ENCODE measurements around the gene MTLN.
"Not testable (repeated sequence)": the region's sequence is repeated elsewhere in the genome, so short reads cannot be mapped to it uniquely, and the experiment has no call there.

MTLN gene

GRCh38 chr2:110229886-110230285, 17.5 kb upstream of the MTLN start:
- POLR2A ChIA-PET; H3K4me3 ChIP-seq (ENCODE audit: control insufficient read depth in 1 of 7, extremely low read depth in 1 of 7, insufficient read depth in 4 of 7, low read depth in 2 of 7, low read length in 6 of 7); H3K36me3 ChIP-seq (ENCODE audit: control insufficient read depth in 4 of 4, insufficient read depth in 4 of 4, low read length in 3 of 4); H3K4me1 ChIP-seq (ENCODE audit: control extremely low read depth in 1 of 4, control insufficient read depth in 4 of 4, insufficient read depth in 4 of 4, low read length in 3 of 4); DNase-seq; H3K27ac ChIP-seq (ENCODE audit: insufficient read depth in 1 of 2, low read depth in 1 of 2, low read length in 2 of 2, poor library complexity in 1 of 2, severe bottlenecking in 2 of 2); H3K9me3 ChIP-seq (ENCODE audit: control extremely low read depth in 1 of 5, control insufficient read depth in 4 of 5, insufficient read depth in 2 of 5, low read depth in 1 of 5, low read length in 4 of 5); CTCF ChIA-PET; H3K27me3 ChIP-seq (replicated peaks in 2 of 5; ENCODE audit: control insufficient read depth in 4 of 5, insufficient read depth in 5 of 5, low read length in 4 of 5): not testable (repeated sequence)
- no CpG with 5 or more reads among the region's 1 CpG for WGBS (ENCODE audit: insufficient coverage)

DNA sequence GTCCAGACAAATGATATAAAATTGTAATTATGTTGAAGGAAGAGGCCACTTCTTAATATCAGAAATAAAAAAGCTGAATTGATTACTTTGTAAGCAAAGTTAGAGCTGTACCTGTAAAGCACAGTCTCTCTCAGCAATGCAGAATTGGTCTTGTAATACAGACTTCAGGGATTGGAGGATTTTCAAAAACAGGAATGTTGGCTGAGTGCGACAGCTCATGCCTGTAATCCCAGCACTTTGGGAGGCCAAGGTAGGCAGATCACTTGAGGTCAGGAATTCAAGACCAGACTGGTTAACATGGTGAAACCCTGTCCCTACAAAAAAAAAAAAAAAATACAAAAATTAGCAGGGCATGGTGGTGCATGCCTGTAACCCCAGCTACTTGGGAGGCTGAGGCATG, 10.3 kb upstream of the MTLN start:
- CTCF ChIA-PET, result interaction anchor here (1.3 kb wide), 1 partner anchor 8 kb away, joined by 3 read pairs; no protein-coding TSS in a partner anchor
- H3K36me3 ChIP-seq (ENCODE audit: control insufficient read depth in 4 of 4, insufficient read depth in 4 of 4, low read length in 3 of 4); H3K4me3 ChIP-seq (ENCODE audit: control insufficient read depth in 1 of 7, extremely low read depth in 1 of 7, insufficient read depth in 4 of 7, low read depth in 2 of 7, low read length in 6 of 7); DNase-seq; H3K4me1 ChIP-seq (ENCODE audit: control extremely low read depth in 1 of 4, control insufficient read depth in 4 of 4, insufficient read depth in 4 of 4, low read length in 3 of 4); POLR2A ChIA-PET; H3K9me3 ChIP-seq (ENCODE audit: control extremely low read depth in 1 of 5, control insufficient read depth in 4 of 5, insufficient read depth in 2 of 5, low read depth in 1 of 5, low read length in 4 of 5); H3K27ac ChIP-seq (ENCODE audit: insufficient read depth in 1 of 2, low read depth in 1 of 2, low read length in 2 of 2, poor library complexity in 1 of 2, severe bottlenecking in 2 of 2): not testable (repeated sequence)
- 86% methylated on average over 1 of the region's 1 CpG for WGBS (ENCODE audit: insufficient coverage)
- H3K27me3 ChIP-seq (replicated peaks in 2 of 5; ENCODE audit: control insufficient read depth in 4 of 5, insufficient read depth in 5 of 5, low read length in 4 of 5), result peaks cover 2 to 16% (median 8%) of the 10 kb centered on the region in 5 experiments

GRCh38 chr2:110221938-110222337, 9.6 kb upstream of the MTLN start:
- DNase-seq, result no peak
- CTCF ChIA-PET, result no interaction called here
- Histone ChIP-seq H3K36me3 (ENCODE audit: control insufficient read depth in 4 of 4, insufficient read depth in 4 of 4, low read length in 3 of 4) (no peaks in the 10 kb centered on the region), H3K9me3 (ENCODE audit: control extremely low read depth in 1 of 5, control insufficient read depth in 4 of 5, insufficient read depth in 2 of 5, low read depth in 1 of 5, low read length in 4 of 5) (peaks cover 0 to 2% (median 0%) of the 10 kb centered on the region in 5 experiments), H3K27me3 (replicated peaks in 2 of 5; ENCODE audit: control insufficient read depth in 4 of 5, insufficient read depth in 5 of 5, low read length in 4 of 5) (peaks cover 2 to 18% (median 11%) of the 10 kb centered on the region in 5 experiments), H3K4me3 (ENCODE audit: control insufficient read depth in 1 of 7, extremely low read depth in 1 of 7, insufficient read depth in 4 of 7, low read depth in 2 of 7, low read length in 6 of 7) (no peak overlapping the region), H3K4me1 (ENCODE audit: control extremely low read depth in 1 of 4, control insufficient read depth in 4 of 4, insufficient read depth in 4 of 4, low read length in 3 of 4) (no peaks in the 10 kb centered on the region), H3K27ac (ENCODE audit: insufficient read depth in 1 of 2, low read depth in 1 of 2, low read length in 2 of 2, poor library complexity in 1 of 2, severe bottlenecking in 2 of 2) (no peak overlapping the region)
- WGBS (ENCODE audit: insufficient coverage), result 94% methylated on average over 4 of the region's 4 CpGs
- POLR2A ChIA-PET, result no interaction called here

DNA sequence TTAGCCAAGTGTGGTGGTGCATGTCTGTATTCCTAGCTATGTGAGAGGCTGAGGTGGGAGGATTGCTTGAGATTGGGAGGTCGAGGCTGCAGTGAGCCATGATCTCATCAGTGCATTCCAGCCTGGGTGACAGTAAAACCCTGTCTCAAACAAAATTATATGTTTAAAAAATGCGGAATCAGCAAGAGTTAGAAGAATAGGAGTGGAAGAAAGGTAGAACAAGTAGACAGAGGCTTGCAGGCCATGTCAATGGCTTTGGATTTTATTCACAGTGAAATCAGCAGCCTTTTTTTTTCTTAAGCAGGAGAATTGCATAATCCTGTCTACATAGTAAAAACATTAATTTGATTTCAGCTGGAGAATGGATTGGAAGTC, 7.8 kb upstream of the MTLN start:
- no peak for DNase-seq
- 100% methylated on average over 1 of the region's 2 CpGs for WGBS (ENCODE audit: insufficient coverage)
- CTCF ChIA-PET, result no interaction called here
- H3K27me3 ChIP-seq (replicated peaks in 2 of 5; ENCODE audit: control insufficient read depth in 4 of 5, insufficient read depth in 5 of 5, low read length in 4 of 5), result peaks cover 2 to 22% (median 14%) of the 10 kb centered on the region in 5 experiments
- peaks cover 0 to 7% (median 2%) of the 10 kb centered on the region in 5 experiments for H3K9me3 ChIP-seq (ENCODE audit: control extremely low read depth in 1 of 5, control insufficient read depth in 4 of 5, insufficient read depth in 2 of 5, low read depth in 1 of 5, low read length in 4 of 5)
- H3K27ac ChIP-seq (ENCODE audit: insufficient read depth in 1 of 2, low read depth in 1 of 2, low read length in 2 of 2, poor library complexity in 1 of 2, severe bottlenecking in 2 of 2), result no peak overlapping the region
- no peaks in the 10 kb centered on the region for H3K36me3 ChIP-seq (ENCODE audit: control insufficient read depth in 4 of 4, insufficient read depth in 4 of 4, low read length in 3 of 4)
- no peak overlapping the region for H3K4me3 ChIP-seq (ENCODE audit: control insufficient read depth in 1 of 7, extremely low read depth in 1 of 7, insufficient read depth in 4 of 7, low read depth in 2 of 7, low read length in 6 of 7)
- no peaks in the 10 kb centered on the region for H3K4me1 ChIP-seq (ENCODE audit: control extremely low read depth in 1 of 4, control insufficient read depth in 4 of 4, insufficient read depth in 4 of 4, low read length in 3 of 4)
- POLR2A ChIA-PET, result interaction anchor here (0.7 kb wide), 1 partner anchor 921 kb away, joined by 3 read pairs; no protein-coding TSS in a partner anchor

GRCh38 chr2:110219496-110220189, 7.3 kb upstream of the MTLN start:
- ChIA-PET CTCF (no interaction called here), POLR2A (interaction anchor here (0.7 kb wide), 1 partner anchor 921 kb away, joined by 3 read pairs; no protein-coding TSS in a partner anchor)
- 78% methylated on average over 1 of the region's 1 CpG for WGBS (ENCODE audit: insufficient coverage)
- Histone ChIP-seq H3K27ac (ENCODE audit: insufficient read depth in 1 of 2, low read depth in 1 of 2, low read length in 2 of 2, poor library complexity in 1 of 2, severe bottlenecking in 2 of 2) (no peak overlapping the region), H3K9me3 (ENCODE audit: control extremely low read depth in 1 of 5, control insufficient read depth in 4 of 5, insufficient read depth in 2 of 5, low read depth in 1 of 5, low read length in 4 of 5) (peaks cover 0 to 7% (median 2%) of the 10 kb centered on the region in 5 experiments), H3K36me3 (ENCODE audit: control insufficient read depth in 4 of 4, insufficient read depth in 4 of 4, low read length in 3 of 4) (no peaks in the 10 kb centered on the region), H3K4me1 (ENCODE audit: control extremely low read depth in 1 of 4, control insufficient read depth in 4 of 4, insufficient read depth in 4 of 4, low read length in 3 of 4) (no peaks in the 10 kb centered on the region), H3K4me3 (ENCODE audit: control insufficient read depth in 1 of 7, extremely low read depth in 1 of 7, insufficient read depth in 4 of 7, low read depth in 2 of 7, low read length in 6 of 7) (no peak overlapping the region), H3K27me3 (replicated peaks in 2 of 5; ENCODE audit: control insufficient read depth in 4 of 5, insufficient read depth in 5 of 5, low read length in 4 of 5) (peaks cover 2 to 27% (median 14%) of the 10 kb centered on the region in 5 experiments)
- no peak for DNase-seq

DNA sequence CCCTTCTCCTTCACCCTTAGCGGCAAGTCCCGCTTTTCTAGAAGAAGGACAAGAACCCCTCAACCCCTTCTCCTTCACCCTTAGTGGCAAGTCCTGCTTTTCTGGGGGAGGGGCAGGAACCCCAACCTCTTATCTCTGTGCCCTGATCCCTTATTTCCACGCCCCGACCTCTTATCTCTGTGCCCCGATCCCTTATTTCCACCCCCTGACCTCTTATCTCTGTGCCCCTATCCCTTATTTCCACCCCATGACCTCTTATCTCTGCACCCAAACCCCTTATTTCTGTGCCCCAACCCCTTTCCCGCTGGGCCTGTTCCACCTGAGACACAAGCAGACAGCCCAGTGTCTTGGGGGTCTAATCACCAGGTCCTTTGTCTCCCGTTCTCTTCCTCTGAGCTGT, 6.5 kb upstream of the MTLN start:
- Histone ChIP-seq H3K27me3 (replicated peaks in 2 of 5; ENCODE audit: control insufficient read depth in 4 of 5, insufficient read depth in 5 of 5, low read length in 4 of 5) (peaks cover 2 to 29% (median 12%) of the 10 kb centered on the region in 5 experiments), H3K9me3 (ENCODE audit: control extremely low read depth in 1 of 5, control insufficient read depth in 4 of 5, insufficient read depth in 2 of 5, low read depth in 1 of 5, low read length in 4 of 5) (peaks cover 0 to 14% (median 7%) of the 10 kb centered on the region in 5 experiments)
- CTCF ChIA-PET; H3K27ac ChIP-seq (ENCODE audit: insufficient read depth in 1 of 2, low read depth in 1 of 2, low read length in 2 of 2, poor library complexity in 1 of 2, severe bottlenecking in 2 of 2); H3K36me3 ChIP-seq (ENCODE audit: control insufficient read depth in 4 of 4, insufficient read depth in 4 of 4, low read length in 3 of 4); DNase-seq; H3K4me1 ChIP-seq (ENCODE audit: control extremely low read depth in 1 of 4, control insufficient read depth in 4 of 4, insufficient read depth in 4 of 4, low read length in 3 of 4); POLR2A ChIA-PET; H3K4me3 ChIP-seq (ENCODE audit: control insufficient read depth in 1 of 7, extremely low read depth in 1 of 7, insufficient read depth in 4 of 7, low read depth in 2 of 7, low read length in 6 of 7): not testable (repeated sequence)
- 88% methylated on average over 3 of the region's 7 CpGs for WGBS (ENCODE audit: insufficient coverage)

GRCh38 chr2:110216803-110217202, 4.5 kb upstream of the MTLN start:
- Histone ChIP-seq H3K4me1 (ENCODE audit: control extremely low read depth in 1 of 4, control insufficient read depth in 4 of 4, insufficient read depth in 4 of 4, low read length in 3 of 4) (peaks cover 0 to 4% (median 1%) of the 10 kb centered on the region in 4 experiments), H3K27ac (ENCODE audit: insufficient read depth in 1 of 2, low read depth in 1 of 2, low read length in 2 of 2, poor library complexity in 1 of 2, severe bottlenecking in 2 of 2) (no peak overlapping the region), H3K4me3 (ENCODE audit: control insufficient read depth in 1 of 7, extremely low read depth in 1 of 7, insufficient read depth in 4 of 7, low read depth in 2 of 7, low read length in 6 of 7) (no peak overlapping the region), H3K9me3 (ENCODE audit: control extremely low read depth in 1 of 5, control insufficient read depth in 4 of 5, insufficient read depth in 2 of 5, low read depth in 1 of 5, low read length in 4 of 5) (peaks cover 0 to 16% (median 9%) of the 10 kb centered on the region in 5 experiments), H3K27me3 (replicated peaks in 2 of 5; ENCODE audit: control insufficient read depth in 4 of 5, insufficient read depth in 5 of 5, low read length in 4 of 5) (peaks cover 0 to 21% (median 9%) of the 10 kb centered on the region in 5 experiments), H3K36me3 (ENCODE audit: control insufficient read depth in 4 of 4, insufficient read depth in 4 of 4, low read length in 3 of 4) (no peaks in the 10 kb centered on the region)
- no peak for DNase-seq
- CTCF ChIA-PET, result no interaction called here
- POLR2A ChIA-PET, result no interaction called here

All from common myeloid progenitor, CD34-positive (primary cell).